SU-DHL-6 (cell line): ENCODE measurements around the gene CHD5.

Experiments
- CTCF ChIP-seq: fragments of 200-600 bp; sonication (generic); IDR thresholded peaks from one replicate; pipeline ENCODE4 v1.5.1; 2017; ENCODE audit warnings: antibody characterized with exemption, mild to moderate bottlenecking, low read length, moderate library complexity; ENCODE audit not compliant: insufficient read depth, poor library complexity, severe bottlenecking
- EZH2phosphoT487 ChIP-seq: fragments of 200-600 bp; sonication (generic), shearing (Covaris generic); conservative IDR thresholded peaks from 2 replicates; pipeline ENCODE4 v1.6.1; 2018; ENCODE audit warnings: mild to moderate bottlenecking, antibody characterized with exemption, low read length, moderate library complexity, mixed read lengths

- TF ChIP-seq CTCF (no peak), EZH2phosphoT487 (no peak)
Measured at GRCh38 chr1:6145864-6146410, 34.2 kb downstream of the CHD5 start.
